Upper lobe of right lung (tissue), 1 donor: ENCODE results near the gene KCNMA1. TPM values are rescaled to one million over a fixed set of nuclear protein-coding genes. Genes with fewer than 3 reads are reported as not detected.

Experiments
- ATAC-seq: fragments of 200-7000 bp; cut with Tn5 transposase; one replicate; pipeline ENCODE4 v1.9.1; 2020; ENCODE audit warnings: mild to moderate bottlenecking, moderate library complexity
- DNase-seq: peaks from one replicate; pipeline ENCODE4 v3.0.0-alpha.2; 2020
- H3K27ac ChIP-seq: fragments of 200-600 bp; one replicate; pipeline ENCODE4 v1.8.0; 2022
- H3K27me3 ChIP-seq: fragments of 200-600 bp; one replicate; pipeline ENCODE4 v1.8.0; 2022; ENCODE audit warnings: mild to moderate bottlenecking
- H3K36me3 ChIP-seq: fragments of 200-600 bp; one replicate; pipeline ENCODE4 v1.8.0; 2022
- H3K4me1 ChIP-seq: fragments of 200-600 bp; one replicate; pipeline ENCODE4 v1.8.0; 2022
- H3K4me3 ChIP-seq: fragments of 200-600 bp; one replicate; pipeline ENCODE4 v1.8.0; 2022; ENCODE audit warnings: mild to moderate bottlenecking
- H3K9me3 ChIP-seq: fragments of 200-600 bp; one replicate; pipeline ENCODE4 v1.8.0; 2022
- intact Hi-C: fragments of 100-400 bp; cut with DNase I; formaldehyde crosslinking; loops from one replicate; pipeline ENCODE4 v1.11.0; 2022
- total RNA-seq: library from RNA; stranded (reverse); fragmentation: NEBNext Ultra II Directional; extraction: Animal tissue kit (Norgen Biotek cat#: 25700); gene quantifications from one replicate; pipeline ENCODE4 v1.2.1, GENCODE V29; 2021
- TF ChIP-seq, protein P1 (sequence below): fragments of 200-600 bp; IDR thresholded peaks from one replicate; pipeline ENCODE4 v1.8.0; 2022; ENCODE audit warnings: antibody characterized with exemption
- donor health status: DM: no; HTN: yes; CAD: no; lungs with severe emphysema.

Gene KCNMA1
- total RNA-seq, 1 donor from 2014 or later = 26.3 TPM

DNA sequence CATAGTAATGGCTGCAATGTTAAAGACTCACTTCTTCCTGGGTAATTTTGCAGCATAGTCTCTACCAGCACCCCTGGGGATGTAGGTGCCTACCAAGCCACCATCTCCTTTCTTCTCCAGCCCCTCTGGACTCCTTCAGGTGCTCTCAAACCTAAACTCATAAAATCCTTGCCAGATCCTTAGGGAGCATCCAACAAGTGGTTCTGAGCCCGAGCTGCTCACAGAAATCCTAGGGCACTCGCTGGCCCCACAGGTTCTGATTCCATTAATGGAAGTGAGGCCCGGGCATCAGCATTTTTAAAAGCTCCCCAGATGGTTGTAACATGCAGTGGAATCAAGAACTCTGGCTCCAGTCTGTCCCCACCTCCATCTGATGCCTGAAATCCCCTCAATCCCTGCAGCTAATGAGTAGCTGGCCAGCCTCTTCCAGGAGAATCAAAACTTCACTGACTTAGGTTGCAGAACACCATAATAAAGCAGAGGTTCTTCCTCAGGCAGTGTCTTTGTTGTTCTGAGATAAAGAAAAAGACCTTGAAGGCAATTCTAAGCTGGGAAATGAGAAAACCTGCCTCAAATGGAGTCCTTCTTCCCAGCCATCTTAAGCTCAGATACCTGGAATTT is 336.8 kb downstream of the KCNMA1 start:
- no peaks in the 10 kb centered on the region for H3K9me3 ChIP-seq
- no peak for DNase-seq
- H3K27ac ChIP-seq = no peak overlapping the region
- H3K36me3 ChIP-seq = no peaks in the 10 kb centered on the region
- H3K27me3 ChIP-seq = no peaks in the 10 kb centered on the region
- no peak for ATAC-seq
- TF ChIP-seq, protein P1, sequence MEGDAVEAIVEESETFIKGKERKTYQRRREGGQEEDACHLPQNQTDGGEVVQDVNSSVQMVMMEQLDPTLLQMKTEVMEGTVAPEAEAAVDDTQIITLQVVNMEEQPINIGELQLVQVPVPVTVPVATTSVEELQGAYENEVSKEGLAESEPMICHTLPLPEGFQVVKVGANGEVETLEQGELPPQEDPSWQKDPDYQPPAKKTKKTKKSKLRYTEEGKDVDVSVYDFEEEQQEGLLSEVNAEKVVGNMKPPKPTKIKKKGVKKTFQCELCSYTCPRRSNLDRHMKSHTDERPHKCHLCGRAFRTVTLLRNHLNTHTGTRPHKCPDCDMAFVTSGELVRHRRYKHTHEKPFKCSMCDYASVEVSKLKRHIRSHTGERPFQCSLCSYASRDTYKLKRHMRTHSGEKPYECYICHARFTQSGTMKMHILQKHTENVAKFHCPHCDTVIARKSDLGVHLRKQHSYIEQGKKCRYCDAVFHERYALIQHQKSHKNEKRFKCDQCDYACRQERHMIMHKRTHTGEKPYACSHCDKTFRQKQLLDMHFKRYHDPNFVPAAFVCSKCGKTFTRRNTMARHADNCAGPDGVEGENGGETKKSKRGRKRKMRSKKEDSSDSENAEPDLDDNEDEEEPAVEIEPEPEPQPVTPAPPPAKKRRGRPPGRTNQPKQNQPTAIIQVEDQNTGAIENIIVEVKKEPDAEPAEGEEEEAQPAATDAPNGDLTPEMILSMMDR = no peak
- intact Hi-C loops = no loop called here
- H3K4me1 ChIP-seq = no peaks in the 10 kb centered on the region
- no peak overlapping the region for H3K4me3 ChIP-seq

DNA sequence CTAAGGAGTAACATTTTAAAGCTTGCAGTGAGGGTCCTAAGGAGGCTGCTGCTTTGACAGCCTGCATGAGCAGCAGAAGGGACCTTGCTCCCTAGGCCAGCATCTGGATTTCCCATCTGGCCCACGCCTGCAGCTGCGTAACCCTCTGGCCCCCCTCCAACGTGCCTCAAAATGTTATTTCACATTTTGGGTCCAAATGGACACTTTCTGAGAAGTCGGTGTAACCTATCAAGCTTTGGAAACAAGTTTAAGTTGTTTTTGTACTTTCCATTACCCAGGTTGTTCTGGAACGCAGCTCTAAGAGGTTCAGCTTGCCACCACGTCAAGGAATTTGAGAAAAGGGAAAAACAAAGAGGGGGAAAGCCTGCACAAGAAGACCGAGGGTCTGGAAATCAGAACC is 338.3 kb downstream of the KCNMA1 start:
- ATAC-seq = no peak
- Histone ChIP-seq H3K27ac (no peak overlapping the region), H3K4me3 (no peak overlapping the region), H3K9me3 (no peaks in the 10 kb centered on the region), H3K27me3 (no peaks in the 10 kb centered on the region), H3K36me3 (no peaks in the 10 kb centered on the region), H3K4me1 (no peaks in the 10 kb centered on the region)
- TF ChIP-seq, protein P1 = no peak
- intact Hi-C loops = no loop called here
- DNase-seq = no peak

DNA sequence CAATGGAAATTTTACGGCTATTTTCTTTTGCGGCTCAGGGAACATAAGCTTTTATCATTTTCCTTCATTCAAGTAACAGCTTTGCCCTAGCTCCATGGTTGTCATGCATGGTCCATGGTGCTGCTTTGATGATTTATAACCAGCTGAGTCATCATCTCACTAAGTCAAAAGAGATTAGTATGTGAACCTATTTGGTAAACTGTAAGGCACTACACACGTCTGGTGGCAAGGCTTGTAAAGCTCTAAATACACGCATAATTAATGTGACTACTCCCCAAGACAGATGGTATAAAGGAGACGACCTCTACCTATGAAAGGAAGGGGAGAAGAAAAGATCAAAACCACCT is 340.2 kb downstream of the KCNMA1 start:
- TF ChIP-seq, protein P1 = no peak
- H3K27me3 ChIP-seq = no peaks in the 10 kb centered on the region
- no peaks in the 10 kb centered on the region for H3K36me3 ChIP-seq
- H3K4me3 ChIP-seq = no peak overlapping the region
- ATAC-seq (no peak), DNase-seq (no peak)
- no peaks in the 10 kb centered on the region for H3K9me3 ChIP-seq
- intact Hi-C loops = no loop called here
- no peaks in the 10 kb centered on the region for H3K4me1 ChIP-seq
- no peak overlapping the region for H3K27ac ChIP-seq

- Histone ChIP-seq H3K36me3 (no peaks in the 10 kb centered on the region), H3K4me3 (no peak overlapping the region), H3K4me1 (no peaks in the 10 kb centered on the region), H3K9me3 (no peaks in the 10 kb centered on the region), H3K27me3 (no peaks in the 10 kb centered on the region), H3K27ac (no peak overlapping the region)
- intact Hi-C loops = no loop called here
- ATAC-seq = no peak
- TF ChIP-seq, protein P1 = no peak
- DNase-seq = no peak
These were observed 340.8 kb downstream of the KCNMA1 start for GRCh38 chr10:77296534-77297392.

- no peaks in the 10 kb centered on the region for H3K36me3 ChIP-seq
- DNase-seq (no peak), ATAC-seq (no peak)
- no peak overlapping the region for H3K27ac ChIP-seq
- intact Hi-C loops = no loop called here
- no peaks in the 10 kb centered on the region for H3K27me3 ChIP-seq
- no peaks in the 10 kb centered on the region for H3K4me1 ChIP-seq
- TF ChIP-seq, protein P1 = no peak
- H3K9me3 ChIP-seq = no peaks in the 10 kb centered on the region
- no peak overlapping the region for H3K4me3 ChIP-seq
These were observed 343.8 kb downstream of the KCNMA1 start for GRCh38 chr10:77293773-77294172.
